Right kidney (tissue), 1 donor: ENCODE data around the gene ZNF691.
"Not testable (repeated sequence)": the region's sequence is repeated elsewhere in the genome, so short reads cannot be mapped to it uniquely, and the experiment has no call there.

ENCODE experiments used
- DNase-seq: peaks from one replicate; pipeline ENCODE4 v3.0.0-alpha.2; 2016

The ZNF691 gene

DNA sequence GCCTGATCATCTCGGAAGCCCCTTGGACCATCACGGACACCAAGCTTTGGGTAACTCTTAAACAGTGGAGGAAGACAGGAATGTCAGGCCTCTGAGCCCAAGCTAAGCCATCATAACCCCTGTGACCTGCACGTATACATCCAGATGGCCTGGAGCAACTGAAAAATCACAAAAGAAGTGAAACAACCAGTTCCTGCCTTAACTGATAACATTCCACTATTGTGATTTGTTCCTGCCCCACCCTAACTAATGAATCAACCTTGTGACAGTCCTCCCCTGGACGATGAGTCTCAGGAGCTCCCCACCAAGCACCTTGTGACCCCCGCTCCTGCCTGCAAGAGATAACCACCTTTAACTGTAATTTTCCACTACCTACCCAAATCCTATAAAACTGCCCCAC lies 13.0 kb downstream of the ZNF691 start:
- DNase-seq = not testable (repeated sequence)

DNA sequence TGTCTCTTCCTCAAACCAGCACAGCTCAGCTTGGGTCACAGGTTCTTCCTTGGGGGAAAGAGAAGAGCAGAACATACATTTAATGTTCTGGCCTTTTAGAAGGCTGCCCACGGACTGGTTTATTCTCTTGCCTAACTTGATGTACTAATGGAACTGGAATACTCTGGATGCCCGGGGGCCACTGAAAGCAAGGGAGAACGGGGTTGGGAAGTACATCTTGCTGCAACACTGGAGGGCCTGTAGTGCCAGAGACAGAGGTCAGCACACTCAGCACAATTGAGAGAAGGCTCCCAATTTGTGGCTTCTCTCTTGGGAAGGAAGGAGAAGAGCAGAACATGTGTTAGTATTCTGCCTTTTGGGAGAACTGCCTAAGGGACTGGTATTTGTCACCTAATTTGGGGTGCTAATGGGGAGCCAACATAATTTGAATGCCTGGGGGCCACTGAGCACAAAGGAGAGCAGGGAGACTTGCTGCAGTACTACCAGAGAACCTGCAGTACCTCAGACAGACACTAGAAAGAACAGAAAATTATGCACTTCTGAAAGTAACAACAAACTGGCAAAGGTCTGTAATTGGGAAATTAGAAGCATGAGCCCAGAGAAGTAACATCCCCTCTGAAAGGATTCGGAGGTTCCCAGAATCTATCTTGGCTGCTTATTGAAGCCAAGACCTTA lies 14.1 kb downstream of the ZNF691 start:
- no peak for DNase-seq

DNA sequence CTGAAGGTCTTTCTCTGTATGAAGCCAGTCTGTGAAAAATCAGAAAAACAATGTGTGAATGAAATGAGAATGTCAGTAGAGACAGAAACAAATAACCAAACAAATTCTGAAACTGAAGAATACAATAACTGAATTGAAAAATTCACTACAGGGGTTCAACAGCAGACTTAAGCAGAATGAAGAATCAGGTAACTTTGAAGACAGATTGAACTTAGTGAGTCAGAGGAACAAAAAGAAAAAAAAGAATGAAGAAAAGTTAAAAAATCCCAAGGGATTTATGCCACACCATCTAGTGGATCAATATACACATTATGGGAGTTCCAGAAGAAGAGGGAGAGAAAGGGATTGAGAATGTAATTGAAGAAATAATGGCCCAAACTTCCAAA lies 14.6 kb downstream of the ZNF691 start:
- no peak for DNase-seq

DNA sequence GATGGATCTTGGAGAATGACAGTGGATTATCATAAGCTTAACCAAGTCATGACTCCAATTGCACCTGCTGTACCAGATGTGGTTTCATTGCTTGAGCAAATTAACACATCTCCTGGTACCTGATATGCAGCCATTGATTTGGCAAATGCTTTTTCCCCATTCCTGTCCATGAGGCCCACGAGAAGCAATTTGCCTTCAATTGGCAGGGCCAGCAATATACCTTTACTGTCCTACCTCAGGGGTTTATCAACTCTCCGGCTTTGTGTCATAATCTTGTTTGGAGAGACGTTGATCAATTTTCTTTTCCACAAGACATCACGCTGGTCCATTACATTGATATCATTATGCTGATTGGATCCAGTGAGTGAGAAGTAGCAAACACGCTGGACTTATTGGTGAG lies 20.1 kb downstream of the ZNF691 start:
- DNase-seq = no peak

DNA sequence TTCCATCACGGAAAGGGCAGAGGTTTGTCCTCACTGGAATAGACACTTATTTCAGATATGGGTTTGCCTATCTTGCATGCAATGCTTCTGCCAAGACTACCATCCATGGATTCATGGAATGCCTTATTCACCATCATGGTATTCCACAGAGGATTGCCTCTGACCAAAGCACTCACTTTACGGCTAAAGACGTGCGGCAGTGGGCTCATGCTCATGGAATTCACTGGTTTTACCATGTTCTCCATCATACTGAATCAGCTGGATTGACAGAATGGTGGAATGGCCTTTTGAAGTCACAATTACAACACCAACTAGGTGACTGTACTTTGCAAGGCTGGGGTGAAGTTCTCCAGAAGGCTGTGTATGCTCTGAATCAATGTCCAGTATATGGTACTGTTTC lies 22.1 kb downstream of the ZNF691 start:
- DNase-seq = not testable (repeated sequence)

DNA sequence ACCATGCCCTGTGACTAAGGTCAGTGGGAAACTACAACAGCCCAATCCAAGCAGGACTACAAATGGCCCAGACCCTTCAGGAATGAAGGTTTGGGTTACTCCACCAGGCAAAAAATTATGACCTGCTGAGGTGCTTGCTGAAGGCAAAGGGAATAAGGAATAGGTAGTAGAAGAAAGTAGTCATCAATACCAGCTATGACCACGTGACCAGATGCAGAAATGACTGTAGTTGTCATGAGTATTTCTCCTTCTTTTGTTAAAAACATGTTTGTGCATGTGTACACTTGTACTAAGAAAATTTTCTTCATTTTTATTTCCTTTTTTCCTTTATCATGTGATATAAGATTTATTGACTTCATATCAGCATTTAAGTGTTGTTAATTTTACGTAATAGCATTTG lies 22.8 kb downstream of the ZNF691 start:
- DNase-seq = not testable (repeated sequence)

DNA sequence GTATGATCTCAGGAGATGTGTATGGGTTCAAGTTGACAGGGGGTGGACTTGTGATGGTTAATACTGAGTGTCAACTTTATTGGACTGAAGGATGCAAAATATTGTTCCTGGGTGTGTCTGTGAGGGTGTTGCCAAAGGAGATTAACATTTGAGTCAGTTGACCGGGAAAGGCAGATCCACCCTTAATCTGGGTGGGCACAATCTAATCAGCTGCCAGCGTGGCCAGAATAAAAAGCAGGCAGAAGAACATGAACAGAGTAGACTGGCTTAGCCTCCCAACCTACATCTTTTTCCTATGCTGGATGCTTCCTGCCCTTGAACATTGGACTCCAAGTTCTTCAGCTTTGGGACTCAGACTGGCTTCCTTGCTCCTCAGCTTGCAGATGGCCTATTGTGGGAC lies 23.3 kb downstream of the ZNF691 start:
- not testable (repeated sequence) for DNase-seq

DNA sequence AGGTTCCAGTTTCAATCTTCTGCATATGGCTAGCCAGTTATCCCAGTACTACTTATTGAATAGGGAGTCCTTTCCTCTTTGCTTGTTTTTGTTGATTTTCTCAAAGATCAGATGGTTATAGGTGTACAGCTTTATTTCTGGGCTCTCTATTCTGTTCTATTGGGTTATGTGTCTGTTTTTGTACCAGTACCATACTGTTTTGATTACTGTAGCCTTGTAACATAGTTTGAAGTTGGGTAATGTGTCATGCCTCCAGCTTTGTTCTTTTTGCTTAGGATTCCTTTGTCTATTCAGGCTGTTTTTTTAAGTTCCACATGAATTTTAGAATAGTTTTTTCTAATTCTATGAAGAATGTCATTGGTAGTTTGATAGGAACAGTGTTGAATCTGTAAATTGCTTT lies 26.7 kb downstream of the ZNF691 start:
- DNase-seq = not testable (repeated sequence)

DNA sequence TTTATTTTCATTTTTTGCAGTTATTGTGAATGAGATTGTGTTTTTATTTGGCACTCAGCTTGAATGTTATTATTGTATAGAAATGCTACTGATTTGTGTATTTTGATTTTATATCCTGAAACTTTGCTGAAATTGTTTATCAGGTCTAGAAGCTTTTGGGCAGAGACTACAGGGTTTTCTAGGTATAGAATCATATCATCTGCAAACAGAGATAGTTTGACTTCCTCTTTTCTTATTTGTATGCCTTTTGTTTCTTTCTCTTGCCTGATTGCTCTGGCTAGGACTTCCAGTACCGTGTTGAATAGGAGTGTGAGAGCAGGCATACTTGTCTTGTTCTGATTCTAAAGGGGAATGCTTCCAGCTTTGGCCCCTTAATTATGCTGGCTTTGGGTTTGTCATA lies 27.3 kb downstream of the ZNF691 start:
- no peak for DNase-seq

DNA sequence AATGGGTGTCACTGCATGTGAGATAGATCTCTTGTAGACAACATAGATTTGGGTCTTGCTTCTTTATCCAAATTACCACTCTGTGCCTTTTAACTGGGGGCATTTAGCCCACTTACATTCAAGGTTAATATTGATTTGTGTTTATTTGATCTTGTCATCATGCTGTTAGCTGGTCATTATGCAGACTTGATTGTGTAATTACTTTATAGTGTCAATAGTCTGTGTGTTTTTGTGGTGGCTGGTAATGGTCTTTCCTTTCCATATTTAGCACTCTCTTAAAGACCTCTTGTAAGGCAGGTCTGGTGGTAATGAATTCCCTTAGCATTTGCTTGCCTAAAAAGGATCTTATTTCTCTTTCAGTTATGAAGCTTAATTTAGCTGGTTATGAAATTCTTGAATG lies 29.6 kb downstream of the ZNF691 start:
- no peak for DNase-seq

DNA sequence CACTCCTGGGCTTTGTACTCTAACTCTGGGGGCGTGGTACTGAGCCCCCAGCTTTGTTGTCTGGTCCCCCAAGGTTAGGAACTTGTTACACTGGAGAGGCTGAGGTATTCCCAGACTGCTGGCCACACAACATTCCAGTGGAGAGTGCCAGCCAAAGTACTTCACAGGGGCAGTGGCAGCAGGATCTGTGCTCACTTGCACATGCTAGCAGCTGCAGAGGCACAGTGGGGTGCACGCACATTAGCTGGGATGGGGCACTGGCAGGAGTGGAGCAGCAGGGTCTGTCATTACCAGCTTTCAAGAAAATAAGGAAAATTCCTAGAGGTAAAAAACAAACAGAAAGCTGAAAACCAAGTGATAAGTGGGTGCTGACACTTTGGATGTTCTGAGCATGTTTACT lies 31.0 kb downstream of the ZNF691 start:
- no peak for DNase-seq

DNA sequence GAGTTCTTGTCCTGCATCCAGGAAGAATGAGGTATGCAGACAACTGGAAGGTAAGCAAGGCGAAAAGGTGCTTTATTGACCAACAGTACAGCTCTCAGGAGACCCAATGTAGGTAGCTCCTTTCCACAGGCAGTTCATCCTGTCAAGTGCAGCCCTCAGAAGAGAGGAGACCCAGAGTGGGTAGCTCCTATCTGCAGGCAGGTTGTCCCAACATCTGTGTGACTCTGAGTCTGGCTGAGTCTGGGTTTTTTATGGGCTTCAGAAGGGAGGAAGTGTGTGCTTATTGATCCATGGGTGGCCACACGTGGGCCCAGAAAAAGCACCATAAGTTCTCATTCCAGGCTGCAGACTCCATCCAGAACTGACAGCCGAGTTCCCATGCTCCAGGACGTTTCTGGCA lies 34.0 kb downstream of the ZNF691 start:
- no peak for DNase-seq

DNA sequence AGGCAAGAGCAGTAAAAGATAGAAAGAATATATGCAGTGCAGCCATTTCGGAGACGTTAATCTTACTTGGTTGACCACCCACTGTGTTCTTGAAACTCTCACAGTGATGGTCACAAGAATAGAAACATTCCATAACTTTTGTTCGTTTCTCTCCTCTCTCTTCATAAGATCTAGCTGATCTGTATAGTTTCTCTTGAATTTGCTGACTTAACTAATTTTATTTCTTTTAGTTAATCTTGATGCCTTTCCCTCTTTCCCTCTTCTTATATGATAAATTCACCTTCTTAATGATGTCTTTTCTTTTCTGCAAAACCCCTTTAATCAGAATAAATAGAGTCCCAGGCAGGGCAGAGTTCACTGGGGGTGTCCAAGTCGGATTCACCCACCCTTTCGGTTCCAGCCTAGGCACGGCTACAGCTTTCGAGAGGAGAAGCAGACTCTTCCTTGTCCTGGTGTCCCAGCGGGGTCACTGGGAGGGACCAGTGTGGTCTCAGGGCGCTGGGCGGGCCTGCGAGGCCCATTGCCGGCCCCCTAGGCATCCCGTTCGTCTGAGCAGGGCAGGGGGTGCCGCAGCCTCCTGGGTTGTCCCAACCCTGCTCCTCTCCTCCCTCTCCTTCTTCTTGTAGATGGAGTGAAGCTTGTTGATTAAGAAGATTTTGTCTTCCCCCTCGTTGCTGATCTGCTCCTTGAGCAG lies 39.8 kb downstream of the ZNF691 start:
- DNase-seq = no peak

DNA sequence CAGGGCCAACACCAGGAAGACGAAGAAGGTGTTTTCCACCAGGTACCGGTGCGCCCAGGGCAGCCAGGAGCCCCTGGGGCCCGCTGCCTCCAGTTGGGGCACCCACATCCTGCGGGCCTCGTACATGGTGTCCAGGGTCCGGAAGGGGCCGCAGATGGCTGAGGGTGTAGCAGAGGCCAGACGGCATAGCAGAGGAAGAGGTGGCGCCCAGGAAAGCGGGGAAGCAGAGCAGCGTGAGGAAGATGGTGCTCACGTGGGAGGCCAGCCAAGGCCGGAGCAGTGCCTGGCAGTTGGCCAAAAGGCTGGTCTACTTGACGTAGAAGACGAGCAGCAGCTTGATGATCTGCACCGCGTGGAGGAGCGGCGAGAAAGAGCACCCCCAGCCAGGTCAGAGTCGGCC lies 40.4 kb downstream of the ZNF691 start:
- DNase-seq = peak; percentile 5

DNA sequence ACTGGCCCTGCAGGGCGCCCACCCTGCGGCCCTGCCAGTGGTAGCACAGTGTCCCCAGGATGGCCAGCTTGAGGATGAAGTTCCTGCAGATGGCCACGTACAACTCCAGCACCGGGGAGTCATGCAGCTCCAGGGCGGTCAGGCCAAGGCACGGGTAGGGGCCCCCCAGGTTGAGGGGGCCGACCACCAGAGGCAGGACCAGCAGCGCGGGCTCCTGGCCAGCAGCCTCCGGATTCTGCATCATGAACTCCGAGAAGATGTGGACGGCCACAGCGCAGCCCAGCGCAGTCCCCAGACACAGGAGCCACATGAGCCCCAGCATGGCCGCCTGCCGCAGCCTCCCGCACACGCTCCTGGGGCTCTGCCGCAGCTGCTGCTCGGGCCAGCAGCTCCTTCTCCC lies 41.0 kb downstream of the ZNF691 start:
- no peak for DNase-seq

DNA sequence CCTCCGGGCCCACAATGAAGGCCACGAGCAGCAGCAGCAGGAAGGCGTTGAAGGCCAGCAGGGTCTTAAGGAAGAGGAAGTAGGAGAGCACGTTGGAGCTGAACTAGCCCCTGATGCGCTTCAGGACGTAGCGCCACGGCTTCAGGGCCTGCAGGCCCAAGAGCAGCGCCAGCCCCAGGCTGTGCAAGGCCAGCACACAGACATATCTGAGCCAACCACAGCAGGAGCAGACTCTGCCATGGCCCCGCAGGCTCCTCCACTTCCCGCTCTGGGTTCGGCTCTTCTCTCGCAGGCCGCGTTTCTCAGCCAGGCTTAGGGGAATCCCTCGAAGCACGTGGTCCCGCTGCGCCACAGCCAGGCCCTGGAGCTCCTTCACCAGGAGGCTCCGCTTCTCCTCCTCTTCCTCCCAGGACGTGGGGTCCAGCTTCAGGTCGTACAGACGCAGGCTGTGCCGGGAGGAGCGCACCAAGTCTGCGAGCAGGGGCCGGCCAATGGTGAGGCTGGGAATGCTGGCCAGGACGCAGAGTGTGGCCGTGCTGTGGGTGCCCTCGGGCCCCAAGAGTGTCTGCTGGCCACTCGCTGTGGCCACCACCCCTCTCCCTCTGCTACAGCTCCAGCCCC lies 41.7 kb downstream of the ZNF691 start:
- DNase-seq = no peak

DNA sequence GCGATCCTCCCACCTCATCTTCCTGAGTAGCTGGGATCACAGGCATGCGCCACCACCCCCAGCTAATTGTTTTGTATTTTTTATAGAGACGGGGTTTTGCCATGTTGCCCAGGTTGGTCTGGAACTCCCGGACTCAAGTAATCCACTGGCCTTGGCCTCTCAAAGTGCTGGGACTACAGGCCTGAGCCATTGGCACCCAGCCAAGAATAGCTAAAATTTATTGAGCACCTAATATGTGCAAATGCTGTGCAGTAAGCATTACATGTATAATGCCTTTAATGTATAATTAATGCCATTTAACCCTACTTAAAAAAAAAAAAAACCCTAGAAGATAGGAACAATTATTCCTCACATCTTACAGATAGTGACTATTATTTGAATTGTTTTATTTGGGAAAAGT lies 42.9 kb downstream of the ZNF691 start:
- no peak for DNase-seq

DNA sequence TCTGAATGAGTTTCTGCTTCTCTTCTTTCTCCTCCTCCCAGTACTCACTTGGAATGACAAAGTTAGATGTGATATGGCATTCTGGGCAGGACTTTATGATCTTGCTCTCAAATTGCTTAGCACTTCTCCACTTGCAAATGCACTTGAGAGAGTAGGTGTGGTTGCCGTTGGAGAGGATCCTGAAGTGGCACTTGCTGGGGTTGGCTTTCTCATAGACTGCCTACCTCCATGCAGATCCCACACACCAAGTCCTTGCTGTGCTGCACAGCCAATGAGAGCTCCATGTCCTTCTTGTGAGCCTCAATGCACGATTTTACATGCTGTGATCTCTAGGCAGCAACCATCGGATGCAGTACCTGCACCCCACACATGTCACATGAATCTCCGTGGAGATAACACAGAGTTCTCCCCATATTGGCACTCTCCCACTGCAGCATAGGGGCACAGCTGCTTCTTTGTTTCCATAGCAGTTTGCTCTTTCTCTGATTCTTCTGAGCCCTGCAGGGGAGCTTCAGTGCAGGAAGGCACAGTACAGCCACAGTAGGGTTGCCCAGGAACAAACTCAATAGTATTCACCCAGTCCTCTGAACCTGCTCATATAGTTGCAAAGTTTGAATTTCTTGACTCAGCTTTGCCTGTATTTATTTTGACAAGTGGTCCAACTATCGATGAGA lies 45.2 kb downstream of the ZNF691 start:
- DNase-seq = no peak

DNA sequence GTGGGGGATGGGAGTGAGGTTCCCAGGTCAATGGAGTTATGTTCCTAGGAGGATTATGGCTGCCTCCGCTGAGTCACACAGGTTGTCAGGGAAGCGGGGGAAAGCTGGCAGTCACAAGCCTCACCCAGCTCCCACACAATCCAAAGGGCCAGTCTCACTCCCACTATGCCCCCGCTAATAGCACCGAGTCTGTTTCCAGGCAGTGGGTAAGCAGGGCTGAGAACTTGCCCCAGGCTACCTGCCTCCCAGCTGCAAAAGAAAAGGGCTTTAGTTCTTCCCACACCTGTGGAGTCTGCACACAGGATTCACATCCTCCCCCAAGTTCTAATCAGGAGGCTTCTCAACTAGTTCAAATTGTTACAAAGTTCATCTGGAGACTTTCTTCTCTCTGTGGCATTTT lies 53.5 kb downstream of the ZNF691 start:
- not testable (repeated sequence) for DNase-seq
